ENCODE data around the gene TTL. TPM values are rescaled to one million over a fixed set of nuclear protein-coding genes. Genes with fewer than 3 reads are reported as not detected.

TTL gene
- total RNA-seq, 1 donor from 2014 or later = 58.6 TPM

DNA sequence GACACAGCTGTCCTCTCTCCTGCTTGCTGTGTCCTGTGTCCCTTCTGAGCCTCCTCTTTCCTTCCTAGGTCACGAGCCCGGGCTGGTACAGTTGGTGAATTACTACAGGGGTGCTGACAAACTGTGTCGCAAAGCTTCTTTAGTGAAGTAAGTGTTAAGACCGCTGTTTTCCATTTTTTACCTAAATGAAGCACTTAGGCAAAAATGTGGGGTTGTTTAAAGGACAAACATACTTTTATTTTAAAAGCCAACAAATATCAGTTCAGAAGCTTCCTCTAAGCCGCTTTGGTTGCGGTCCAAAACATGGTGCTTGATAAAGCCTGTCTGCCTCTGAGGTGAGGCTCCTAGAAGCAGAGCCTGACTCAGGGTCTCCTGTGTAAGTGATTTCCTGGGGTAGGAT is 3.9 kb downstream of the TTL start:
- no peaks in the 10 kb centered on the region for H3K27me3 Mint-ChIP-seq
- H3K9me3 Mint-ChIP-seq = no peaks in the 10 kb centered on the region
- H3K4me3 Mint-ChIP-seq = no peak overlapping the region
- DNase-seq (ENCODE audit: extremely low spot score, unreplicated experiment) = no peak
- H3K4me1 Mint-ChIP-seq (ENCODE audit: unreplicated experiment) = peaks cover 10% of the 10 kb centered on the region
- H3K36me3 Mint-ChIP-seq = peaks cover 27% of the 10 kb centered on the region
- no peak for TF ChIP-seq CTCF (conservative IDR thresholded peaks at IDR 0.05)
- no peak overlapping the region for H3K27ac Mint-ChIP-seq

- H3K27me3 Mint-ChIP-seq = no peaks in the 10 kb centered on the region
- no peak overlapping the region for H3K27ac Mint-ChIP-seq
- peaks cover 10% of the 10 kb centered on the region for H3K4me1 Mint-ChIP-seq (ENCODE audit: unreplicated experiment)
- peaks cover 27% of the 10 kb centered on the region for H3K36me3 Mint-ChIP-seq
- no peak for TF ChIP-seq CTCF (conservative IDR thresholded peaks at IDR 0.05)
- DNase-seq (ENCODE audit: extremely low spot score, unreplicated experiment) = no peak
- no peaks in the 10 kb centered on the region for H3K9me3 Mint-ChIP-seq
- no peak overlapping the region for H3K4me3 Mint-ChIP-seq
Measured at GRCh38 chr2:112486895-112487294, 4.9 kb downstream of the TTL start.

- Mint-ChIP-seq H3K27ac (no peak overlapping the region), H3K4me3 (no peak overlapping the region), H3K27me3 (no peaks in the 10 kb centered on the region)
Measured at GRCh38 chr2:112487444-112487961, 5.5 kb downstream of the TTL start.

GRCh38 chr2:112488201-112488600 is 6.2 kb downstream of the TTL start:
- H3K27ac Mint-ChIP-seq = no peak overlapping the region
- no peak for DNase-seq (ENCODE audit: extremely low spot score, unreplicated experiment)
- H3K9me3 Mint-ChIP-seq = no peaks in the 10 kb centered on the region
- H3K36me3 Mint-ChIP-seq = peaks cover 25% of the 10 kb centered on the region
- TF ChIP-seq CTCF (conservative IDR thresholded peaks at IDR 0.05) = no peak
- no peaks in the 10 kb centered on the region for H3K27me3 Mint-ChIP-seq
- H3K4me3 Mint-ChIP-seq = no peak overlapping the region
- H3K4me1 Mint-ChIP-seq (ENCODE audit: unreplicated experiment) = peaks cover 11% of the 10 kb centered on the region

More at GRCh38 chr2:112487444-112487961, 5.5 kb downstream of the TTL start:
- Mint-ChIP-seq H3K4me1 (ENCODE audit: unreplicated experiment) (peaks cover 10% of the 10 kb centered on the region), H3K9me3 (no peaks in the 10 kb centered on the region), H3K36me3 (peaks cover 27% of the 10 kb centered on the region)
- no peak for TF ChIP-seq CTCF (conservative IDR thresholded peaks at IDR 0.05)
- DNase-seq (ENCODE audit: extremely low spot score, unreplicated experiment) = no peak

GRCh38 chr2:112491946-112492345 is 10.0 kb downstream of the TTL start:
- DNase-seq (ENCODE audit: extremely low spot score, unreplicated experiment) = no peak
- TF ChIP-seq CTCF (conservative IDR thresholded peaks at IDR 0.05) = no peak
- Mint-ChIP-seq H3K4me1 (ENCODE audit: unreplicated experiment) (peaks cover 4% of the 10 kb centered on the region), H3K27me3 (no peaks in the 10 kb centered on the region), H3K4me3 (no peak overlapping the region), H3K9me3 (no peaks in the 10 kb centered on the region), H3K36me3 (peaks cover 9% of the 10 kb centered on the region), H3K27ac (no peak overlapping the region)

DNA sequence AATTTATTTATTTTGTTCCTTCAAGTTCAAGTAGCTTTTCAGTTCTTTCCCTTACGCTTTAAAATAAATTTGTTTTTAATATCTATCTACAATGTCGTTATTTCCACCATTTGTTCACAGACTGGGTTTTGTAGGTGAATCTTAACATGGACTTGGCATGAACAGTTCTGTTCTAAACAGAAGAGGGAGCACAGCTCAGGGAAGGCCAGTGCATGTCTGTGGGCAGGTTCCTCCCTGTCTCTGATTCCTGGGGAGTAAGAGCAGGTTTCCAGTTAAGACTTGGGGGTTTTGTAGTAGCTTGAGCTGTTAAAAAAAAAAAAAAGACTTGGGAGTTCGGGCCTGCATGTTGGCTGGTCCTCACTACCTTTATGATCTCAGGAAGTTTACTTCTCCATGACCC is 11.1 kb downstream of the TTL start:
- no peaks in the 10 kb centered on the region for H3K27me3 Mint-ChIP-seq
- no peak for TF ChIP-seq CTCF (conservative IDR thresholded peaks at IDR 0.05)
- no peaks in the 10 kb centered on the region for H3K9me3 Mint-ChIP-seq
- no peak overlapping the region for H3K4me3 Mint-ChIP-seq
- peaks cover 7% of the 10 kb centered on the region for H3K36me3 Mint-ChIP-seq
- no peak overlapping the region for H3K27ac Mint-ChIP-seq
- DNase-seq (ENCODE audit: extremely low spot score, unreplicated experiment) = no peak
- peaks cover 4% of the 10 kb centered on the region for H3K4me1 Mint-ChIP-seq (ENCODE audit: unreplicated experiment)
